CD14-positive monocyte (primary cell): Measurements from ENCODE around the gene NPAT. TPM values are rescaled to one million over a fixed set of nuclear protein-coding genes. Genes with fewer than 3 reads are reported as not detected.

ENCODE experiments used
- DNase-seq, 3 donors: peaks; one replicate each; pipeline ENCODE4 v3.0.0-alpha.2; 2011 to 2022
- H2AFZ ChIP-seq: 2 replicates; pipeline ENCODE4 v1.6.0; 2012; ENCODE audit warnings: mild to moderate bottlenecking, low read depth, low read length, inconsistent platforms; ENCODE audit not compliant: insufficient read depth, poor library complexity, severe bottlenecking
- H3K27ac ChIP-seq, 2 donors: 1 replicate in 1 of 2; 2 replicates in 1 of 2; pipeline ENCODE4 v1.5.1; 2012 to 2013; ENCODE audit warnings: low read length in 2 of 2, control low read depth in 1 of 2, inconsistent platforms in 1 of 2, low read depth in 1 of 2, mild to moderate bottlenecking in 1 of 2
- H3K27me3 ChIP-seq, 2 donors: one replicate each; pipeline versions ENCODE4 v1.6.0 to v1.6.1; 2011 to 2013; ENCODE audit warnings: low read length in 2 of 2; ENCODE audit not compliant: control insufficient read depth in 2 of 2, insufficient read depth in 2 of 2
- H3K36me3 ChIP-seq, 2 donors: replicated peaks in 1 of 2; 1 replicate in 1 of 2; 2 replicates in 1 of 2; pipeline versions ENCODE4 v1.5.1 to v1.6.1; 2012 to 2013; ENCODE audit warnings: low read length in 2 of 2, control low read depth in 1 of 2, inconsistent platforms in 1 of 2, mild to moderate bottlenecking in 1 of 2; ENCODE audit not compliant: insufficient read depth in 2 of 2, control insufficient read depth in 1 of 2
- H3K4me1 ChIP-seq, 2 donors: 1 replicate in 1 of 2; 2 replicates in 1 of 2; pipeline versions ENCODE4 v1.5.1 to v1.6.1; 2012 to 2013; ENCODE audit warnings: low read length in 2 of 2, control low read depth in 1 of 2, inconsistent platforms in 1 of 2, mild to moderate bottlenecking in 1 of 2, moderate library complexity in 1 of 2; ENCODE audit not compliant: insufficient read depth in 2 of 2, control insufficient read depth in 1 of 2
- H3K4me2 ChIP-seq: replicated peaks from 2 replicates; pipeline ENCODE3; 2012; ENCODE audit warnings: low read length, moderate library complexity, mild to moderate bottlenecking; ENCODE audit not compliant: poor library complexity, severe bottlenecking; ENCODE audit errors: extremely low read depth
- H3K4me3 ChIP-seq, 3 experiments: fragments of 200-600 bp in 1 of 3; sonication (generic) in 1 of 3; replicated peaks in 1 of 3; 1 replicate in 2 of 3; 2 replicates in 1 of 3; pipeline ENCODE4 v1.5.1; 2011 to 2013; ENCODE audit warnings: low read length in 3 of 3, mild to moderate bottlenecking in 3 of 3, control low read depth in 2 of 3, low read depth in 2 of 3, inconsistent platforms in 1 of 3, moderate library complexity in 1 of 3
- H3K79me2 ChIP-seq: 2 replicates; pipeline ENCODE4 v1.6.0; 2012; ENCODE audit warnings: mild to moderate bottlenecking, control low read depth, inconsistent platforms, low read length, moderate library complexity; ENCODE audit not compliant: insufficient read depth
- H3K9ac ChIP-seq: 2 replicates; pipeline ENCODE4 v1.6.0; 2017; ENCODE audit warnings: low read length, mild to moderate bottlenecking; ENCODE audit not compliant: insufficient read depth, poor library complexity, severe bottlenecking
- H3K9me3 ChIP-seq, 2 donors: replicated peaks in 1 of 2; 1 replicate in 1 of 2; 2 replicates in 1 of 2; pipeline versions ENCODE4 v1.5.1 to v1.6.1; 2012 to 2013; ENCODE audit warnings: low read length in 2 of 2, control low read depth in 1 of 2; ENCODE audit not compliant: control insufficient read depth in 1 of 2, insufficient read depth in 1 of 2
- H4K20me1 ChIP-seq: 2 replicates; pipeline ENCODE4 v1.6.0; 2012; ENCODE audit warnings: mild to moderate bottlenecking, low read length, control low read depth, moderate library complexity; ENCODE audit not compliant: insufficient read depth
- H3K27ac Mint-ChIP-seq, 7 donors: one replicate each; pipeline ENCODE4 v1.8.0; 2020; ENCODE audit warnings: mild to moderate bottlenecking in 7 of 7, mixed read lengths in 7 of 7, moderate library complexity in 6 of 7, inconsistent platforms in 2 of 7
- H3K27me3 Mint-ChIP-seq, 3 donors: one replicate each; pipeline ENCODE4 v1.8.0; 2021 to 2022; ENCODE audit warnings: low read depth in 3 of 3, mild to moderate bottlenecking in 3 of 3, mixed read lengths in 3 of 3, moderate library complexity in 3 of 3, inconsistent platforms in 1 of 3
- H3K36me3 Mint-ChIP-seq, 2 donors: one replicate each; pipeline ENCODE4 v1.8.0; 2020; ENCODE audit warnings: mixed read lengths in 2 of 2, inconsistent platforms in 1 of 2, mild to moderate bottlenecking in 1 of 2
- H3K4me1 Mint-ChIP-seq: one replicate; pipeline ENCODE4 v1.8.0; 2020; ENCODE audit warnings: mild to moderate bottlenecking, mixed read lengths
- H3K4me3 Mint-ChIP-seq, 2 donors: one replicate each; pipeline ENCODE4 v1.8.0; 2020; ENCODE audit warnings: mild to moderate bottlenecking in 2 of 2, mixed read lengths in 2 of 2, moderate library complexity in 1 of 2
- H3K9me3 Mint-ChIP-seq, 7 donors: one replicate each; pipeline ENCODE4 v1.8.0; 2020 to 2022; ENCODE audit warnings: mixed read lengths in 7 of 7, mild to moderate bottlenecking in 6 of 7, moderate library complexity in 6 of 7, inconsistent platforms in 2 of 7
- WGBS: methylation state at CpG from one replicate; pipeline ENCODE4 v1.1.5; 2013; ENCODE audit warnings: missing lambda C conversion rate; ENCODE audit not compliant: insufficient coverage; 5-methylcytosine and 5-hydroxymethylcytosine counted together
- intact Hi-C, 2 donors: fragments of 100-400 bp; cut with micrococcal nuclease; formaldehyde crosslinking; loops; one replicate each; pipeline versions ENCODE4 v1.15.0 to v1.15.1; 2023
- polyA plus RNA-seq, 3 donors: library from polyadenylated mRNA; depleted of rRNA in 1 of 3; unstranded in 2 of 3; stranded (reverse) in 1 of 3; fragments of 300-500 nt in 2 of 3; fragments of >200 nt in 1 of 3; fragmentation: Illumina TruSeq in 2 of 3; gene quantifications; 1 replicate in 2 of 3; 2 replicates in 1 of 3; pipeline ENCODE4 v1.2.3, GENCODE V29; 2012 to 2021
- TF ChIP-seq, protein P1 (sequence below): fragments of 200-600 bp; IDR thresholded peaks from one replicate; pipeline ENCODE4 v1.8.0; 2022; ENCODE audit warnings: antibody characterized with exemption, mild to moderate bottlenecking

Gene NPAT
- polyA plus RNA-seq, 3 donors = 3.7 to 5.0 (median 4.1) TPM

DNA sequence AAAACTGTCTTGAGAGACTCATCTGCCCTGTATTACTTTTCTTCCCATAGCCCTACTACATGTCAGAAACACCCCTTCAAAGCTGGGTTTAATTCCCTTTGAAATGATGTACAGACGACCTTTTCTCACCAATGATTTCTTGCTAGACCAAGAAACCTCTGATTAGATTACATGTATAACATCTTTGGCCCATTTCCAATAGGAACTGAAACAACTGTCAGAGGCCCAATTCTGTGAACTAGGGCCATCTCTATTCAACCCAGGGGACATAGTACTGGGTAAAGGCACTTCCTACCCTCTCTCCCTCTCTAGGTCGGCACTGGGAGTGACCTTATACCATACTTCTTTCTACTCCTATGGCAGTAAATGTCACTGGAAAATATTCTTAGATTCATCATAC lies 19.4 kb downstream of the NPAT start:
- Mint-ChIP-seq H3K36me3 (peaks cover 41 to 55% of the 10 kb centered on the region in 2 donors), H3K9me3 (peaks cover 33 to 43% (median 39%) of the 10 kb centered on the region in 7 donors), H3K27ac (peak overlapping the region in 3 of 7 donors; percentile 23 to 69 (median 51)), H3K4me1 (peaks cover 37% of the 10 kb centered on the region), H3K4me3 (no peak overlapping the region), H3K27me3 (no peaks in the 10 kb centered on the region)
- intact Hi-C loops = no loop called here
- Histone ChIP-seq H3K36me3 (peaks cover 20 to 39% of the 10 kb centered on the region in 2 donors), H3K4me1 (peaks cover 22 to 27% of the 10 kb centered on the region in 2 donors), H3K27me3 (no peaks in the 10 kb centered on the region), H3K27ac (no peak overlapping the region), H3K79me2 (peaks cover 43% of the 10 kb centered on the region), H3K4me2 (no peak overlapping the region), H4K20me1 (peaks cover 24% of the 10 kb centered on the region), H3K9me3 (peaks cover 38 to 39% of the 10 kb centered on the region in 2 donors), H2AFZ (no peak overlapping the region), H3K4me3 (no peak overlapping the region), H3K9ac (no peak overlapping the region)
- no peak for DNase-seq
- 29% methylated on average over 1 of the region's 2 CpGs for WGBS
- TF ChIP-seq, protein P1, sequence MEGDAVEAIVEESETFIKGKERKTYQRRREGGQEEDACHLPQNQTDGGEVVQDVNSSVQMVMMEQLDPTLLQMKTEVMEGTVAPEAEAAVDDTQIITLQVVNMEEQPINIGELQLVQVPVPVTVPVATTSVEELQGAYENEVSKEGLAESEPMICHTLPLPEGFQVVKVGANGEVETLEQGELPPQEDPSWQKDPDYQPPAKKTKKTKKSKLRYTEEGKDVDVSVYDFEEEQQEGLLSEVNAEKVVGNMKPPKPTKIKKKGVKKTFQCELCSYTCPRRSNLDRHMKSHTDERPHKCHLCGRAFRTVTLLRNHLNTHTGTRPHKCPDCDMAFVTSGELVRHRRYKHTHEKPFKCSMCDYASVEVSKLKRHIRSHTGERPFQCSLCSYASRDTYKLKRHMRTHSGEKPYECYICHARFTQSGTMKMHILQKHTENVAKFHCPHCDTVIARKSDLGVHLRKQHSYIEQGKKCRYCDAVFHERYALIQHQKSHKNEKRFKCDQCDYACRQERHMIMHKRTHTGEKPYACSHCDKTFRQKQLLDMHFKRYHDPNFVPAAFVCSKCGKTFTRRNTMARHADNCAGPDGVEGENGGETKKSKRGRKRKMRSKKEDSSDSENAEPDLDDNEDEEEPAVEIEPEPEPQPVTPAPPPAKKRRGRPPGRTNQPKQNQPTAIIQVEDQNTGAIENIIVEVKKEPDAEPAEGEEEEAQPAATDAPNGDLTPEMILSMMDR = no peak

DNA sequence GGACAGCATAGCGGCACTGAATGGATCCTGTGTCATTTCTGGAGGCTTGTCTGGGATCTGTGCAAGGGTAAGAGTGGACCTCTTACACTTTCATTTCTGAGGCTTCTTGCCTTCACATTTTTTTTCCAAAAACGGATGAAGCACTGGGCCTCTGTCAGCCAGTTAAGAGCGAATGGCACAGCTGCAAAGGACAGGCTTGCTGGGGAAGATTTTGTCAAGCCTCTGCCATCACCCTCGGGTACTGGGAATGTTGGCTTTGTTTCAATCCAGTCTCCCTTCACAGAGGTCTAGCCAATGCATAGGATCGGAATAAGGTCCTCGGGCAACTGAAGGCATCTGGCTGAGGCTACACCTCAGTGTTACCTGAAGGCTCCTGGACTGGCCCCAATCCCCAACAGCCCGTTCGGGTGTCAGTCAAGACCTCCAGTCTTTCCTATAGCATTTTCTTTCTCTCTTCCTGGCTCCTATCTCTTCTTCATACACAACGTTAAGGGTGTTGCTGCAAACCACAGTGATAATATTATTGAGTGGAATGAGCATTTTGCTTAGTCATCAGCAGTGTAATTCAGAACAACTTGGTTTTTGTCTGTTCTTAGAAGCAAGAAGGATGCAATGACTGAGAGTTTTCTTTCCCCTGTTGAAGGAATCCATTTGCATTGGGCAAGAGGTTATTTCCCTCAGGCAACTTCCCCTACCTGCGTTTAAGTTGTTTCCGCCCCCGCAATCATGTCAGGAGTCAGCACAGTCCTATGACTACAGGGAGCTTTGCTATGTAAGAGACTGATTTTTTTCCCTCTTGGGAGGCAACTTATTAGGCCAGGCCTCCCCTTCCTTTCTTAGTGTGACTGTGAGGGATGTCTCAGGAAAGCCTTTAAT lies 22.8 kb downstream of the NPAT start:
- H3K27me3 Mint-ChIP-seq = no peaks in the 10 kb centered on the region
- Histone ChIP-seq H3K4me3 (no peak overlapping the region), H3K27ac (peak overlapping the region; percentile 45 to 69), H4K20me1 (peaks cover 24% of the 10 kb centered on the region), H2AFZ (no peak overlapping the region), H3K9me3 (peaks cover 8 to 9% of the 10 kb centered on the region in 2 donors), H3K4me2 (peak overlapping the region; percentile 21), H3K36me3 (peaks cover 22 to 39% of the 10 kb centered on the region in 2 donors), H3K9ac (no peak overlapping the region), H3K79me2 (peaks cover 22% of the 10 kb centered on the region), H3K27me3 (no peaks in the 10 kb centered on the region), H3K4me1 (peaks cover 22 to 27% of the 10 kb centered on the region in 2 donors)
- peaks cover 37% of the 10 kb centered on the region for H3K4me1 Mint-ChIP-seq
- intact Hi-C loops = no loop called here
- 89% methylated on average over 6 of the region's 12 CpGs for WGBS
- peak; percentile 75 to 91 (median 77) for DNase-seq
- H3K36me3 Mint-ChIP-seq = peaks cover 39 to 46% of the 10 kb centered on the region in 2 donors
- H3K9me3 Mint-ChIP-seq = peaks cover 6 to 14% (median 10%) of the 10 kb centered on the region in 7 donors
- peak overlapping the region; percentile 81 to 91 (median 88) for H3K27ac Mint-ChIP-seq
- peak overlapping the region in 1 of 2 donors; percentile 65 for H3K4me3 Mint-ChIP-seq
- TF ChIP-seq, protein P1 = no peak
